ENCODE measurements around the gene PMEPA1. TPM values are rescaled to one million over a fixed set of nuclear protein-coding genes. Genes with fewer than 3 reads are reported as not detected.

The PMEPA1 gene
- total RNA-seq, 1 donor = 23.5 TPM

DNA sequence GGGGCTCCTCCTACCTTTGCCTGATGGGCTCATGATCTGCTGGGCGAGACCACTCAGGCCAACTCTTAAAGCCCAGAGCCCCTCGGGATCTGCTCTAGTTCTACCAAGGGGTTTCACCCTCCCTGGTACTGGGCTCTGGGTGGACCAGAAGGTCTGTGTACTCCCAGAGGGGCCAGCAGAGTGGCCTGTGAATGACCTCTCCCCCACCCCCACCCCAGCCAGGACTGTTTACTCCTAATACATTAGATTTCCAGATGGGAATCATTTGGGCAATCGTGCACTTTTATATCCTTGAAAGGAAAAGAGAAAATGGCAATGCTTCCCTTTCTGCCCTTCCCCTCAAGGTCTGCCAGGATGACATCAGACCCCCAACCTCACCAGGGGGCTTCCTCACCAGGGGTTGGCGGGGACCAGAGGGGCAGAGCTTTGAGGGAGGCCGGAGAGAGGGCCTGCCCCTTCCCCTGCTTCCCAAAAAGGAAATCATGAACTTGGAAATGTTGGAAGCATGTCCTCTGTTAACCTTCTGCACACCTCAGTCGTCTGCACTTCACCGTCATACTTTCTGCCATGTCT, 37.1 kb upstream of the PMEPA1 start:
- Histone ChIP-seq H3K27ac (ENCODE audit: low read depth, low read length) (no peak overlapping the region), H3K4me2 (ENCODE audit: insufficient read depth, low read length) (no peak overlapping the region), H3K79me2 (ENCODE audit: insufficient read depth, low read length) (no peaks in the 10 kb centered on the region), H3K36me3 (ENCODE audit: insufficient read depth, low read length) (no peaks in the 10 kb centered on the region), H3K4me1 (ENCODE audit: insufficient read depth, low read length) (peaks cover 8% of the 10 kb centered on the region), H3K4me3 (ENCODE audit: insufficient read depth, low read length) (no peak overlapping the region), H2AFZ (ENCODE audit: low read length) (no peak overlapping the region), H3K27me3 (ENCODE audit: insufficient read depth, low read length) (peaks cover 5% of the 10 kb centered on the region), H3K9me3 (ENCODE audit: low read depth, low read length) (peaks cover 2% of the 10 kb centered on the region), H4K20me1 (ENCODE audit: insufficient read depth, low read length) (no peaks in the 10 kb centered on the region)
- TF ChIP-seq, protein P1, sequence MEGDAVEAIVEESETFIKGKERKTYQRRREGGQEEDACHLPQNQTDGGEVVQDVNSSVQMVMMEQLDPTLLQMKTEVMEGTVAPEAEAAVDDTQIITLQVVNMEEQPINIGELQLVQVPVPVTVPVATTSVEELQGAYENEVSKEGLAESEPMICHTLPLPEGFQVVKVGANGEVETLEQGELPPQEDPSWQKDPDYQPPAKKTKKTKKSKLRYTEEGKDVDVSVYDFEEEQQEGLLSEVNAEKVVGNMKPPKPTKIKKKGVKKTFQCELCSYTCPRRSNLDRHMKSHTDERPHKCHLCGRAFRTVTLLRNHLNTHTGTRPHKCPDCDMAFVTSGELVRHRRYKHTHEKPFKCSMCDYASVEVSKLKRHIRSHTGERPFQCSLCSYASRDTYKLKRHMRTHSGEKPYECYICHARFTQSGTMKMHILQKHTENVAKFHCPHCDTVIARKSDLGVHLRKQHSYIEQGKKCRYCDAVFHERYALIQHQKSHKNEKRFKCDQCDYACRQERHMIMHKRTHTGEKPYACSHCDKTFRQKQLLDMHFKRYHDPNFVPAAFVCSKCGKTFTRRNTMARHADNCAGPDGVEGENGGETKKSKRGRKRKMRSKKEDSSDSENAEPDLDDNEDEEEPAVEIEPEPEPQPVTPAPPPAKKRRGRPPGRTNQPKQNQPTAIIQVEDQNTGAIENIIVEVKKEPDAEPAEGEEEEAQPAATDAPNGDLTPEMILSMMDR (IDR thresholded peaks at IDR 0.05; ENCODE audit: extremely low read depth, low read depth, low read length) = no peak
- no peak for DNase-seq (ENCODE audit: insufficient read length, low spot score, missing footprints)

DNA sequence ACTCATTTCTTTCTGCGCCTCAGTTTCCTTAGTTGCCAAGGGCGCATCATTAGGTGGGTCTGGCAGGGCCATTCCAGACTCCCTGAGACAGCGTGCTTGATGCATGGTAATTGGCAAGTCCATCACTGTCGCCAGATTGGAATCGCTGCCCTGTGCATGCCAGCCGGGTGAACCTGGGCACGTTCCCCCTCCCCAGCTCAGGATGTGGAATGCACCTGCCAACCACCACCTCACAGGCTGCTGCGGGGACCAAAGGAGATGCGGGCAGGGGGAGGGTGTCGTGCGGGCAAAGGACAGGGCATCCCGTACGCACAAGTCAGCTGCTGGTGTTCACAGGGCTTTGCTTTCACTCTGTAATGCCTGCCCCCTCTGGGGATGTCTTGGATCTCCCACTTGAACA, 36.4 kb upstream of the PMEPA1 start:
- Histone ChIP-seq H3K4me3 (ENCODE audit: insufficient read depth, low read length) (no peak overlapping the region), H3K4me2 (ENCODE audit: insufficient read depth, low read length) (no peak overlapping the region), H3K9me3 (ENCODE audit: low read depth, low read length) (no peaks in the 10 kb centered on the region), H4K20me1 (ENCODE audit: insufficient read depth, low read length) (no peaks in the 10 kb centered on the region), H3K27ac (ENCODE audit: low read depth, low read length) (no peak overlapping the region), H2AFZ (ENCODE audit: low read length) (no peak overlapping the region), H3K27me3 (ENCODE audit: insufficient read depth, low read length) (peaks cover 5% of the 10 kb centered on the region), H3K4me1 (ENCODE audit: insufficient read depth, low read length) (peaks cover 8% of the 10 kb centered on the region), H3K36me3 (ENCODE audit: insufficient read depth, low read length) (no peaks in the 10 kb centered on the region), H3K79me2 (ENCODE audit: insufficient read depth, low read length) (no peaks in the 10 kb centered on the region)
- TF ChIP-seq, protein P1 (IDR thresholded peaks at IDR 0.05; ENCODE audit: extremely low read depth, low read depth, low read length) = no peak
- DNase-seq (ENCODE audit: insufficient read length, low spot score, missing footprints) = no peak

GRCh38 chr20:57744206-57744605, 34.4 kb upstream of the PMEPA1 start:
- Histone ChIP-seq H3K27me3 (ENCODE audit: insufficient read depth, low read length) (no peaks in the 10 kb centered on the region), H3K4me1 (ENCODE audit: insufficient read depth, low read length) (peaks cover 8% of the 10 kb centered on the region), H3K27ac (ENCODE audit: low read depth, low read length) (no peak overlapping the region), H3K4me2 (ENCODE audit: insufficient read depth, low read length) (no peak overlapping the region), H3K79me2 (ENCODE audit: insufficient read depth, low read length) (no peaks in the 10 kb centered on the region), H3K36me3 (ENCODE audit: insufficient read depth, low read length) (no peaks in the 10 kb centered on the region), H3K4me3 (ENCODE audit: insufficient read depth, low read length) (no peak overlapping the region), H4K20me1 (ENCODE audit: insufficient read depth, low read length) (no peaks in the 10 kb centered on the region), H3K9me3 (ENCODE audit: low read depth, low read length) (no peaks in the 10 kb centered on the region), H2AFZ (ENCODE audit: low read length) (no peak overlapping the region)
- no peak for DNase-seq (ENCODE audit: insufficient read length, low spot score, missing footprints)
- TF ChIP-seq, protein P1 (IDR thresholded peaks at IDR 0.05; ENCODE audit: extremely low read depth, low read depth, low read length) = no peak

- TF ChIP-seq, protein P1 (IDR thresholded peaks at IDR 0.05; ENCODE audit: extremely low read depth, low read depth, low read length) = no peak
- Histone ChIP-seq H3K4me3 (ENCODE audit: insufficient read depth, low read length) (no peak overlapping the region), H3K4me1 (ENCODE audit: insufficient read depth, low read length) (peaks cover 8% of the 10 kb centered on the region), H3K27ac (ENCODE audit: low read depth, low read length) (no peak overlapping the region), H2AFZ (ENCODE audit: low read length) (no peak overlapping the region), H4K20me1 (ENCODE audit: insufficient read depth, low read length) (no peaks in the 10 kb centered on the region), H3K4me2 (ENCODE audit: insufficient read depth, low read length) (no peak overlapping the region), H3K9me3 (ENCODE audit: low read depth, low read length) (no peaks in the 10 kb centered on the region), H3K36me3 (ENCODE audit: insufficient read depth, low read length) (no peaks in the 10 kb centered on the region), H3K27me3 (ENCODE audit: insufficient read depth, low read length) (no peaks in the 10 kb centered on the region), H3K79me2 (ENCODE audit: insufficient read depth, low read length) (no peaks in the 10 kb centered on the region)
- DNase-seq (ENCODE audit: insufficient read length, low spot score, missing footprints) = no peak
Measured at GRCh38 chr20:57743450-57744095, 33.8 kb upstream of the PMEPA1 start.
